Measurements from ENCODE around the gene BICDL1.
A peak's percentile ranks its signal among the peaks of the same experiment; 100 is the strongest.
"Not testable (repeated sequence)": the region's sequence is repeated elsewhere in the genome, so short reads cannot be mapped to it uniquely, and the experiment has no call there.

Gene BICDL1

GRCh38 chr12:120014381-120014735 lies 25.3 kb downstream of the BICDL1 start:
- not testable (repeated sequence) for H3K27ac Mint-ChIP-seq; DNase-seq (ENCODE audit: low spot score in 2 of 2); H3K9me3 Mint-ChIP-seq; H3K36me3 Mint-ChIP-seq; H3K27me3 Mint-ChIP-seq; H3K4me3 Mint-ChIP-seq; ATAC-seq (ENCODE audit: low read depth)
- peaks cover 18% of the 10 kb centered on the region for H3K4me1 Mint-ChIP-seq

DNA sequence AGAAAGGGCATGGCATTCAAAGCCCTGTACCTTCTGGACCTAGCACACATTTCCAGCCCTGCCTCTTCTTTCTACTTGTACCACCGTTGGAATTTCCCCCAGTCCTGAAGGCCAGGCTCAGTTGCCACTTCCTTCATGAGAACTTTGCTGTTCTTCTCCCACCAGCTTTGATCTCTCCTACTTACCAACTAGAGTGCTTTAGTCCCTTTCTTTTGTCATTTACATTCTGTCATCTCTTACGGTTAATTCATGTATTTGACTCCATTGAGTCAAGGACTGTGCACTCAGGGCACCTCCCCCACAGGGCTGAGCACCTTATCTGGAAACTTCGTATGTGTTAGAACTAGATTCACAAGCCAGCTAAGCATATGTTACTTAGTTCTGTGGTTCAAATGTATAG lies 26.3 kb downstream of the BICDL1 start:
- Mint-ChIP-seq H3K36me3 (peaks cover 4% of the 10 kb centered on the region), H3K27ac (peak overlapping the region; percentile 49), H3K9me3 (no peaks in the 10 kb centered on the region), H3K27me3 (no peaks in the 10 kb centered on the region), H3K4me1 (peaks cover 18% of the 10 kb centered on the region), H3K4me3 (no peak overlapping the region)
- ATAC-seq (ENCODE audit: low read depth) (no peak), DNase-seq (ENCODE audit: low spot score in 2 of 2) (no peak)

DNA sequence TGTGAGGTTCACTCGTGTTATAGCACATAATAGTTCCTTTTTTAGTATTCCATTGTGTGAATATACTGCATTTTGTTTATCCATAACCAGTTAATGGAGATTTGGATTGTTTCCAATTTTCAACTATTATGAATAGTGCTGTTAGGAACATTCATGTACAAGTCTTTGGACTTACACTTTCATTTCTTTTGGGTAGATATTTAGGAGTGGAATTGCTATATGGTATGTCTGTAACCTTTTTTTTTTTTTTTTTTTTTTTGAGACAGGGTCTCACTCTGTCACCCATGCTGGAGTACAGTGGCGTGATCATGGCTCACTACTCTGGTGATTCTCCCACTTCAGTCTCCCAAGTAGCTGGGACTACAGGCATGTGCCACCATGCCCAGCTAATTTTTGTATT lies 27.2 kb downstream of the BICDL1 start:
- H3K36me3 Mint-ChIP-seq; ATAC-seq (ENCODE audit: low read depth); H3K27me3 Mint-ChIP-seq; DNase-seq (ENCODE audit: low spot score in 2 of 2); H3K4me3 Mint-ChIP-seq; H3K9me3 Mint-ChIP-seq: not testable (repeated sequence)
- Mint-ChIP-seq H3K4me1 (peaks cover 18% of the 10 kb centered on the region), H3K27ac (peak overlapping the region; percentile 49)

DNA sequence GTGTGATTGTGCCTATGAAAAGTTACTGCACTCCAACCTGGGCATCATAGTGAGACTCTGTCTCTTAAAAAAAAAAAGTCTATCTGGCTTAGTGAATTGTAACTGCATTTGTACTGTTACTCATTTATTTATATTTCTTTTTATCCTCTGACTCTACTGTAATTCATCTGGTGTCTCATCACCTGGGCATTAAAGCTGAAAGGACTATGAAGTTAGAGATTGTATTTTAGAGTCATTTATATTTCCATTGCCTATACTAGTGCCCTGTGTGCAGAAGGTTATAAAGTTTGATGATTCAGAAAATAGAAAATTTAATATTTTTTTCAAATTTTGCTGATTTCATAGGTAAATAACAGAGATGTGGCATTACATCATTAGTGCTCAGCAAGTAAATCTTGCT lies 30.2 kb downstream of the BICDL1 start:
- H3K27me3 Mint-ChIP-seq = no peaks in the 10 kb centered on the region
- no peak for ATAC-seq (ENCODE audit: low read depth)
- DNase-seq (ENCODE audit: low spot score in 2 of 2) = no peak
- H3K27ac Mint-ChIP-seq = no peak overlapping the region
- H3K36me3 Mint-ChIP-seq = peaks cover 12% of the 10 kb centered on the region
- peaks cover 7% of the 10 kb centered on the region for H3K4me1 Mint-ChIP-seq
- peaks cover 2% of the 10 kb centered on the region for H3K9me3 Mint-ChIP-seq
- H3K4me3 Mint-ChIP-seq = no peak overlapping the region

- Mint-ChIP-seq H3K36me3 (peaks cover 18% of the 10 kb centered on the region), H3K27ac (no peak overlapping the region), H3K4me3 (no peak overlapping the region), H3K4me1 (peaks cover 5% of the 10 kb centered on the region), H3K9me3 (peaks cover 2% of the 10 kb centered on the region), H3K27me3 (no peaks in the 10 kb centered on the region)
- ATAC-seq (ENCODE audit: low read depth) (no peak), DNase-seq (ENCODE audit: low spot score in 2 of 2) (no peak)
Observed at GRCh38 chr12:120019938-120020337, 30.9 kb downstream of the BICDL1 start.

DNA sequence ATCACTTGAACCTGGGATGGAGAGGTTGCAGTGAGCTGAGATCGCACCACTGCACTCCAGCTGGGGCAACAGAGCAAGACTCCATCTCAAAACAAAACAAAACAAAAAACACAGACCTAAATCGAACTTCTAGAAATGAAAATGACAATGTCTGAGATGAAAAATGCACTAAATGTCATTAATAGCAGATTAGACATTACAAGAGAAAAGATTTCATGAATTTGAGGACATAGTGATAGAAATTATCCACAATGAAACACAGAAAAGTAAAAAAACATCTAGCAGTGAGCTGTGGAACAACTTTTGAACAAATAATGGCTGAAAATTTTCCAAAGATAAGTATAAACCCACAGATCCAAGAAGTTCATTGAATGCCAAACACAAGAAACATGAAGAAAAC lies 35.2 kb downstream of the BICDL1 start:
- H3K27me3 Mint-ChIP-seq = no peaks in the 10 kb centered on the region
- DNase-seq (ENCODE audit: low spot score in 2 of 2) (no peak), ATAC-seq (ENCODE audit: low read depth) (no peak)
- H3K9me3 Mint-ChIP-seq = peaks cover 4% of the 10 kb centered on the region
- H3K36me3 Mint-ChIP-seq = peaks cover 16% of the 10 kb centered on the region
- H3K4me1 Mint-ChIP-seq = no peaks in the 10 kb centered on the region
- H3K27ac Mint-ChIP-seq = no peak overlapping the region
- no peak overlapping the region for H3K4me3 Mint-ChIP-seq

GRCh38 chr12:120025640-120026039 lies 36.6 kb downstream of the BICDL1 start:
- ATAC-seq (ENCODE audit: low read depth) (no peak), DNase-seq (ENCODE audit: low spot score in 2 of 2) (no peak)
- no peaks in the 10 kb centered on the region for H3K4me1 Mint-ChIP-seq
- no peak overlapping the region for H3K4me3 Mint-ChIP-seq
- H3K9me3 Mint-ChIP-seq = peaks cover 4% of the 10 kb centered on the region
- H3K27ac Mint-ChIP-seq = no peak overlapping the region
- no peaks in the 10 kb centered on the region for H3K27me3 Mint-ChIP-seq
- H3K36me3 Mint-ChIP-seq = peaks cover 16% of the 10 kb centered on the region

DNA sequence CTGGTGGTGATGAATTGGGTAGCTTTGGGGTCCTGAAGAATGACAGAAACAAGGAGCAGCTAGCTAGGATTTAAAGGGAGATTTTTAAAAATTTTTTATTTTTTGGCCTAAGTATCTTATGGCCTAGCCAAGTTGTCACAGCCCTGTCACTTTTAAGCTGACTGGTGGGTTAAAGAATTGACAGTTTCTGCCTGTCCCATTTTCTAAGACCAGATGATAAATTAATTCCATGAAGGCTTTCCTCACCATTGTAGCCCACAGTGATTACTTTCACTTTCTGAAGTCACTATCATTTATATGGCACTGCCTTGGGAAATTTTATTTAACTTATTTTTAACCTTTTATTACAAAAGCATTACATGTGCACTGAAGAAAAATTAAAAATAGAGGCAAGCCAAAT lies 43.2 kb downstream of the BICDL1 start:
- Mint-ChIP-seq H3K4me3 (no peak overlapping the region), H3K27ac (no peak overlapping the region), H3K36me3 (peaks cover 2% of the 10 kb centered on the region), H3K27me3 (no peaks in the 10 kb centered on the region), H3K4me1 (no peaks in the 10 kb centered on the region), H3K9me3 (no peaks in the 10 kb centered on the region)
- ATAC-seq (ENCODE audit: low read depth) (no peak), DNase-seq (ENCODE audit: low spot score in 2 of 2) (no peak)

GRCh38 chr12:120037851-120038250 lies 48.8 kb downstream of the BICDL1 start:
- ATAC-seq (ENCODE audit: low read depth) (no peak), DNase-seq (ENCODE audit: low spot score in 2 of 2) (no peak)
- H3K27me3 Mint-ChIP-seq = no peaks in the 10 kb centered on the region
- no peaks in the 10 kb centered on the region for H3K4me1 Mint-ChIP-seq
- peaks cover 4% of the 10 kb centered on the region for H3K36me3 Mint-ChIP-seq
- H3K9me3 Mint-ChIP-seq = no peaks in the 10 kb centered on the region
- no peak overlapping the region for H3K27ac Mint-ChIP-seq
- no peak overlapping the region for H3K4me3 Mint-ChIP-seq

- no peak overlapping the region for H3K27ac Mint-ChIP-seq
- no peak overlapping the region for H3K4me3 Mint-ChIP-seq
- H3K27me3 Mint-ChIP-seq = no peaks in the 10 kb centered on the region
- H3K36me3 Mint-ChIP-seq = peaks cover 7% of the 10 kb centered on the region
- ATAC-seq (ENCODE audit: low read depth) (no peak), DNase-seq (ENCODE audit: low spot score in 2 of 2) (no peak)
- no peaks in the 10 kb centered on the region for H3K4me1 Mint-ChIP-seq
- H3K9me3 Mint-ChIP-seq = no peaks in the 10 kb centered on the region
Observed at GRCh38 chr12:120039711-120040110, 50.7 kb downstream of the BICDL1 start.

GRCh38 chr12:120041386-120042231 lies 52.6 kb downstream of the BICDL1 start:
- DNase-seq (ENCODE audit: low spot score in 2 of 2) (no peak), ATAC-seq (ENCODE audit: low read depth) (no peak)
- Mint-ChIP-seq H3K27me3 (no peaks in the 10 kb centered on the region), H3K4me1 (no peaks in the 10 kb centered on the region), H3K27ac (no peak overlapping the region), H3K36me3 (peaks cover 6% of the 10 kb centered on the region), H3K9me3 (no peaks in the 10 kb centered on the region), H3K4me3 (no peak overlapping the region)

DNA sequence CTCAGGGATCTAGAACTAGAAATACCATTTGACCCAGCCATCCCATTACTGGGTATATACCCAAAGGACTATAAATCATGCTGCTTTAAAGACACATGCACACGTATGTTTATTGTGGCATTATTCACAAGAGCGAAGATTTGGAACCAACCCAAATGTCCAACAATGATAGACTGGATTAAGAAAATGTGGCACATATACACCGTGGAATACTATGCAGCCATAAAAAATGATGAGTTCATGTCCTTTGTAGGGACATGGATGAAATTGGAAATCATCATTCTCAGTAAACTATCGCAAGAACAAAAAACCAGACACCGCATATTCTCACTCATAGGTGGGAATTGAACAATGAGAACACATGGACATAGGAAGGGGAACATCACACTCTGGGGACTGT lies 56.3 kb downstream of the BICDL1 start:
- H3K9me3 Mint-ChIP-seq, H3K4me1 Mint-ChIP-seq, H3K36me3 Mint-ChIP-seq: not testable (repeated sequence)

GRCh38 chr12:120047072-120047471 lies 58.0 kb downstream of the BICDL1 start:
- Mint-ChIP-seq H3K4me1 (no peaks in the 10 kb centered on the region), H3K27ac (no peak overlapping the region), H3K4me3 (no peak overlapping the region), H3K36me3 (peaks cover 9% of the 10 kb centered on the region), H3K9me3 (peaks cover 2% of the 10 kb centered on the region), H3K27me3 (no peaks in the 10 kb centered on the region)
- no peak for ATAC-seq (ENCODE audit: low read depth)
- DNase-seq (ENCODE audit: low spot score in 2 of 2) = no peak

More for the DNA sequence above, 56.3 kb downstream of the BICDL1 start:
- not testable (repeated sequence) for H3K27ac Mint-ChIP-seq; DNase-seq (ENCODE audit: low spot score in 2 of 2); H3K27me3 Mint-ChIP-seq; H3K4me3 Mint-ChIP-seq; ATAC-seq (ENCODE audit: low read depth)

DNA sequence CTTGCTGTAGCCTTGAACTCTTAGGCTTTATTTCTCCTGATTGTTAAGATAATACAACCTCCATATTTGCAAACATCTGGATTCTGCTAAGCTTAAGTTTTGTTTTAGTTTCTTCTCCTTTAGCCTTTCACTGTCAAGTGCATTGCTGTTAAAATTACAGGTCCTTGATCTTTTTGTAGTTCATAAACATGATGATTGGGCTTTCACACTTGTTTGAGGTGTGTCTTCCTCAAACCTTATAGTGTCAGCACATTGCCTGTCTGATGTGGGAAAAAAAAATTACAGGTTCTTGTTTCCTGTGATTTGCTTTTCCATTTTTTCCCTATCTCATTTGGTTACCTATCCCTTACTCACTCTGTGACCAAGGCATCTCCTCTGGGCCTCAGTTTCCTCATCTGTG lies 59.2 kb downstream of the BICDL1 start:
- peaks cover 11% of the 10 kb centered on the region for H3K36me3 Mint-ChIP-seq
- H3K4me1 Mint-ChIP-seq = peaks cover 2% of the 10 kb centered on the region
- DNase-seq (ENCODE audit: low spot score in 2 of 2) = no peak
- no peaks in the 10 kb centered on the region for H3K27me3 Mint-ChIP-seq
- ATAC-seq (ENCODE audit: low read depth) = no peak
- H3K9me3 Mint-ChIP-seq = peaks cover 4% of the 10 kb centered on the region
- H3K27ac Mint-ChIP-seq = peak overlapping the region; percentile 36
- no peak overlapping the region for H3K4me3 Mint-ChIP-seq

DNA sequence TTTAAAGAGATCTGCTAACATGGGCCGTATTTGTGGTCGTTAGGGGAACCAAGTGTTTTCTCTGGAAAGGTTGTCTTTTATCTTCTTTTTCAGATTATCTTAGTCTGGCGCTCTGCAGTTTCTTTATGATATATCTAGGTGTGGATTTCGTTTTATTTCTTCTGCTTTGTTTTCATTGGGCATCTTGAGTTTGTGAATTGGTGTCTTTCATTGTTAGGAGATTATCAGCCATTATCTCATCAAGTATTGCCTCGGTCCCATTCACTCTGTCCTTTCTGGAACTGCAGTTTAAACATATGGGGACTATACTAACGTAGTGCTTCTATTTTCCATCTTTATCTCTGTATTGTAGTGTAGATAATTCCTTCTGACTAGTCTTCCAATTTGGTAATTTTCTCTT lies 60.4 kb downstream of the BICDL1 start:
- H3K4me1 Mint-ChIP-seq = peaks cover 2% of the 10 kb centered on the region
- H3K4me3 Mint-ChIP-seq = no peak overlapping the region
- H3K9me3 Mint-ChIP-seq = peaks cover 4% of the 10 kb centered on the region
- ATAC-seq (ENCODE audit: low read depth) = no peak
- H3K36me3 Mint-ChIP-seq = peaks cover 10% of the 10 kb centered on the region
- no peak for DNase-seq (ENCODE audit: low spot score in 2 of 2)
- no peak overlapping the region for H3K27ac Mint-ChIP-seq
- H3K27me3 Mint-ChIP-seq = no peaks in the 10 kb centered on the region

Data from memory B cell (primary cell).